ENCODE measurements around the gene REL.

DNA sequence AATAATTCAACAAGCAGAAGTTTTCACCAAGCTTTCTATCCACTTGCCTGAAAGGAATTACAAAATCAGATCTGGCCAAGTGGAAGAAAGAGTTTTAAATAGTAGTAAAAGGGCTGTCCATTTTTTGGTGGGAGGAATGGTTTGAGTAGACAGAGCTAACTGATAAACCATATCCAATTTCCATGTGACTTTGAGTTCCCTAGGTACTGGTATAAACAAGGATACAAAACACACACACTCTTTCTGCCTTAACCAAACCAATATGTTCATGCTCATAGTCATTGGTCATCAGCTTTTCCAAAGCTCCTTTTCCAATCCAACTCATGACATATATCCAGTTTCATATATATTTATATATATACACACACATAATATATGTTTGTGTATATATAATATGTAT lies 49.5 kb upstream of the REL start:
- TF ChIP-seq, protein P1, sequence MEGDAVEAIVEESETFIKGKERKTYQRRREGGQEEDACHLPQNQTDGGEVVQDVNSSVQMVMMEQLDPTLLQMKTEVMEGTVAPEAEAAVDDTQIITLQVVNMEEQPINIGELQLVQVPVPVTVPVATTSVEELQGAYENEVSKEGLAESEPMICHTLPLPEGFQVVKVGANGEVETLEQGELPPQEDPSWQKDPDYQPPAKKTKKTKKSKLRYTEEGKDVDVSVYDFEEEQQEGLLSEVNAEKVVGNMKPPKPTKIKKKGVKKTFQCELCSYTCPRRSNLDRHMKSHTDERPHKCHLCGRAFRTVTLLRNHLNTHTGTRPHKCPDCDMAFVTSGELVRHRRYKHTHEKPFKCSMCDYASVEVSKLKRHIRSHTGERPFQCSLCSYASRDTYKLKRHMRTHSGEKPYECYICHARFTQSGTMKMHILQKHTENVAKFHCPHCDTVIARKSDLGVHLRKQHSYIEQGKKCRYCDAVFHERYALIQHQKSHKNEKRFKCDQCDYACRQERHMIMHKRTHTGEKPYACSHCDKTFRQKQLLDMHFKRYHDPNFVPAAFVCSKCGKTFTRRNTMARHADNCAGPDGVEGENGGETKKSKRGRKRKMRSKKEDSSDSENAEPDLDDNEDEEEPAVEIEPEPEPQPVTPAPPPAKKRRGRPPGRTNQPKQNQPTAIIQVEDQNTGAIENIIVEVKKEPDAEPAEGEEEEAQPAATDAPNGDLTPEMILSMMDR (IDR thresholded peaks at IDR 0.05): no peak
- no peak for TF ChIP-seq EP300 (IDR thresholded peaks at IDR 0.05)

Data from tibial nerve (tissue), 4 donors.